IMR-90 (cell line): ENCODE measurements around the gene CAPNS2. TPM values are rescaled to one million over a fixed set of nuclear protein-coding genes. Genes with fewer than 3 reads are reported as not detected.

Source experiments
- ATAC-seq: fragments of 200-7000 bp; cut with Tn5 transposase; 2 replicates; pipeline ENCODE4 v1.9.1; 2020; ENCODE audit warnings: low read depth, mild to moderate bottlenecking, moderate library complexity
- BruUV-seq: library from RNA; stranded (reverse); fragments of 400-500 nt; replicated peaks from 2 replicates; lab custom pipeline; 2021; lab: Mats Ljungman, UMichigan
- CTCF ChIA-PET: fragments of 300-600 bp; formaldehyde crosslinking; extraction: SDS; loops from one replicate; lab custom pipeline; 2021; ENCODE audit warnings: antibody characterized with exemption; lab: Yijun Ruan, JAX
- POLR2A ChIA-PET: fragments of 300-600 bp; sonication (Branson Sonifier 250); formaldehyde crosslinking; loops from one replicate; lab custom pipeline; 2022; ENCODE audit warnings: antibody characterized with exemption; ENCODE audit not compliant: unreplicated experiment; lab: Charles Lee
- DNase-seq: peaks from one replicate; pipeline ENCODE4 v3.0.0; 2013
- H2AFZ ChIP-seq: replicated peaks from 2 replicates; pipeline ENCODE3; 2013; ENCODE audit warnings: low read length, mild to moderate bottlenecking; ENCODE audit not compliant: poor library complexity
- H2AK5ac ChIP-seq: 2 replicates; pipeline ENCODE4 v1.6.1; 2013; ENCODE audit warnings: low read depth, low read length, inconsistent platforms
- H2AK9ac ChIP-seq: replicated peaks from 2 replicates; pipeline ENCODE3; 2013; ENCODE audit warnings: mild to moderate bottlenecking, low read depth, low read length, moderate library complexity; ENCODE audit not compliant: poor library complexity
- H2BK120ac ChIP-seq: 2 replicates; pipeline ENCODE4 v1.6.1; 2013; ENCODE audit warnings: low read depth, low read length, inconsistent platforms
- H2BK15ac ChIP-seq: 3 replicates; pipeline ENCODE4 v1.6.1; 2013; ENCODE audit warnings: low read depth, low read length, inconsistent platforms
- H2BK20ac ChIP-seq: 2 replicates; pipeline ENCODE4 v1.6.1; 2013; ENCODE audit warnings: low read depth, mild to moderate bottlenecking, inconsistent platforms, low read length, moderate library complexity
- H2BK5ac ChIP-seq: 2 replicates; pipeline ENCODE4 v1.6.1; 2013; ENCODE audit warnings: mild to moderate bottlenecking, low read depth, low read length, inconsistent platforms; ENCODE audit not compliant: poor library complexity, severe bottlenecking
- H3K14ac ChIP-seq: replicated peaks from 2 replicates; pipeline ENCODE4 v1.6.1; 2013; ENCODE audit warnings: low read depth, low read length, inconsistent platforms
- H3K18ac ChIP-seq: 2 replicates; pipeline ENCODE4 v1.6.1; 2013; ENCODE audit warnings: low read depth, low read length, control low read depth
- H3K23ac ChIP-seq: 2 replicates; pipeline ENCODE4 v1.6.1; 2013; ENCODE audit warnings: low read depth, low read length, inconsistent platforms
- H3K27ac ChIP-seq: 2 replicates; pipeline ENCODE4 v1.5.1; 2013; ENCODE audit warnings: mild to moderate bottlenecking, control low read depth, low read length; ENCODE audit not compliant: insufficient read depth
- H3K27me3 ChIP-seq: 2 replicates; pipeline ENCODE4 v1.6.1; 2013; ENCODE audit warnings: low read length; ENCODE audit not compliant: control insufficient read depth, insufficient read depth
- H3K36me3 ChIP-seq: 2 replicates; pipeline ENCODE4 v1.6.1; 2013; ENCODE audit warnings: low read length, mixed read lengths; ENCODE audit not compliant: control insufficient read depth, insufficient read depth
- H3K4ac ChIP-seq: 2 replicates; pipeline ENCODE4 v1.6.1; 2013; ENCODE audit warnings: low read depth, low read length, inconsistent platforms
- H3K4me1 ChIP-seq: 2 replicates; pipeline ENCODE4 v1.6.1; 2013; ENCODE audit warnings: low read length, mixed read lengths; ENCODE audit not compliant: control insufficient read depth, insufficient read depth
- H3K4me2 ChIP-seq: 2 replicates; pipeline ENCODE4 v1.6.1; 2013; ENCODE audit warnings: low read depth, mild to moderate bottlenecking, control low read depth, low read length, moderate library complexity
- H3K4me3 ChIP-seq: 2 replicates; pipeline ENCODE4 v1.5.1; 2013; ENCODE audit warnings: low read depth, mild to moderate bottlenecking, control low read depth, low read length, moderate library complexity; ENCODE audit not compliant: insufficient read depth
- H3K56ac ChIP-seq: 2 replicates; pipeline ENCODE4 v1.6.1; 2013; ENCODE audit warnings: low read length, inconsistent platforms; ENCODE audit not compliant: insufficient read depth; ENCODE audit errors: extremely low read depth
- H3K79me1 ChIP-seq, 2 experiments: 2 replicates each; pipeline ENCODE4 v1.6.1; 2013; ENCODE audit warnings: low read length in 2 of 2, inconsistent platforms in 1 of 2, low read depth in 1 of 2
- H3K9ac ChIP-seq: 2 replicates; pipeline ENCODE4 v1.6.1; 2013; ENCODE audit warnings: low read depth, low read length, control low read depth
- H3K9me1 ChIP-seq: 2 replicates; pipeline ENCODE4 v1.6.1; 2013; ENCODE audit warnings: low read length, inconsistent platforms; ENCODE audit not compliant: insufficient read depth
- H3K9me3 ChIP-seq: 2 replicates; pipeline ENCODE4 v1.6.1; 2013; ENCODE audit warnings: low read length; ENCODE audit not compliant: control insufficient read depth, insufficient read depth
- H4K20me1 ChIP-seq: 2 replicates; pipeline ENCODE4 v1.6.1; 2013; ENCODE audit warnings: low read length, inconsistent platforms; ENCODE audit not compliant: insufficient read depth
- H4K5ac ChIP-seq: 2 replicates; pipeline ENCODE4 v1.6.1; 2013; ENCODE audit warnings: mild to moderate bottlenecking, low read depth, low read length, control low read depth
- H4K8ac ChIP-seq, 2 experiments: 2 replicates each; pipeline ENCODE4 v1.6.1; 2013; ENCODE audit warnings: low read depth in 2 of 2, low read length in 2 of 2, control low read depth in 1 of 2, inconsistent platforms in 1 of 2
- H4K91ac ChIP-seq: 2 replicates; pipeline ENCODE4 v1.6.1; 2013; ENCODE audit warnings: low read depth, low read length, inconsistent platforms; ENCODE audit not compliant: insufficient read depth
- CHD1 ChIP-seq: IDR thresholded peaks from 2 replicates; pipeline ENCODE4 v1.6.1; 2012; ENCODE audit warnings: low read depth, low read length, improper control_type of control experiment
- POLR2A ChIP-seq: IDR thresholded peaks from 2 replicates; pipeline ENCODE4 v1.6.1; 2012; ENCODE audit warnings: mild to moderate bottlenecking, low read depth, low read length
- SMC3 ChIP-seq: fragments of 150-350 bp; IDR thresholded peaks from 2 replicates; pipeline ENCODE4 v1.6.1; 2016; ENCODE audit warnings: low read depth, mild to moderate bottlenecking, antibody characterized with exemption, low read length, moderate library complexity
- WGBS, 2 experiments: methylation state at CpG; one replicate each; pipeline versions ENCODE4 v1.1.5 to v1.1.7; 2013; ENCODE audit warnings: missing lambda C conversion rate in 2 of 2; ENCODE audit not compliant: insufficient read length in 1 of 2; ENCODE audit errors: extremely low coverage in 2 of 2; 5-methylcytosine and 5-hydroxymethylcytosine counted together
- dilution Hi-C: fragments of 300-500 bp; cut with HindIII; formaldehyde crosslinking; loops from one replicate; pipeline ENCODE4 v1.14.3; 2018; ENCODE audit warnings: low sequenced_read_pairs; ENCODE audit not compliant: unreplicated experiment
- in situ Hi-C: fragments of 300-500 bp; cut with MboI; formaldehyde crosslinking; loops from 3 replicates; pipeline ENCODE4 v1.14.3; 2019; ENCODE audit warnings: low sequenced_read_pairs, inconsistent platforms, mixed read lengths
- intact Hi-C: fragments of 100-400 bp; cut with micrococcal nuclease; formaldehyde crosslinking; loops from 2 replicates; pipeline ENCODE4 v1.10.0; 2022
- polyA plus RNA-seq, 3 experiments: library from polyadenylated mRNA; depleted of rRNA; stranded (reverse); fragments of >200 nt; gene quantifications; 2 replicates each; pipeline ENCODE4 v1.2.3, GENCODE V29; 2012; ENCODE audit warnings: low replicate concordance in 1 of 3
- total RNA-seq: library from RNA; depleted of rRNA; stranded (reverse); fragments of >200 nt; gene quantifications from 2 replicates; pipeline ENCODE4 v1.2.3, GENCODE V29; 2012

CAPNS2 gene
- total and polyA plus RNA-seq, 2 of the 4 experiments (the other 2 are of a cell fraction), result 0.09 to 0.72 TPM

DNA sequence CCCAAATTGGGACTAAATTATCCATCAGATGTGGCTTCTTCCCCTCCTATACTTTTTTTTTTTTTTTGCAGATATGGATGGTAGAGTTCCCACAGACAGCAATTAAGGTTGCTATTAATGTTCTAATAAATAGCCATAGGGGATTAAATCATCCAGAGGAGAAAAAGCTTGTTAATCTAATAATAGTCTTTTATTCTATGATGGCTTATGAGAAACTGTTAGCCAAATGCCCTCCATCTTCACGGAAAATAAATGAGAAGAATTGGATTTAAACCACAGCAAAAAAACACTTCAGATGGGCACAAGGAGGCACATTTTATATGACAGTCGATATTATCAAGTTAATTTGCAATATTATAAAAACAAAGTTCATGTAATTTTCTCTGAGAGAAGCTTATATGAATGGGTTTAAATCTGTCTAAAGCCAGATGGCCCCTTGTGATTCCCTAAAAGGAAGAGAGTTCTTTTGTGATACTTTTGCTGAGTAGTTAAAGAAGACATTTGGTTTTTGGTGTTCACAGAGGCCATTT, 5.1 kb upstream of the CAPNS2 start:
- WGBS, 2 experiments, result no CpG with 5 or more reads among the region's 2 CpGs
- Histone ChIP-seq H2BK5ac (no peak overlapping the region), H4K91ac (no peak overlapping the region), H3K9ac (no peak overlapping the region), H2BK120ac (no peak overlapping the region), H3K27me3 (no peaks in the 10 kb centered on the region), H4K5ac (no peak overlapping the region), H2AK9ac (no peak overlapping the region), H3K4ac (no peak overlapping the region), H2AK5ac (no peak overlapping the region), H3K18ac (no peak overlapping the region), H2AFZ (no peak overlapping the region), H3K23ac (no peak overlapping the region), H3K14ac (no peak overlapping the region), H3K4me1 (peaks cover 1% of the 10 kb centered on the region), H3K36me3 (no peaks in the 10 kb centered on the region), H3K4me2 (no peak overlapping the region), H3K9me1 (no peaks in the 10 kb centered on the region), H2BK20ac (no peak overlapping the region), H2BK15ac (no peak overlapping the region), H4K20me1 (peaks cover 5% of the 10 kb centered on the region; the same call in 1 of the 2 replicates), H3K27ac (no peak overlapping the region), H3K4me3 (no peak overlapping the region), H3K56ac (no peak overlapping the region), H3K9me3 (no peaks in the 10 kb centered on the region), H3K79me1 (no peaks in the 10 kb centered on the region), H4K8ac (no peak overlapping the region)
- no peak for ATAC-seq
- in situ Hi-C loops (no loop called here), dilution Hi-C loops (no loop called here), intact Hi-C loops (no loop called here)
- CTCF ChIA-PET, result no interaction called here
- BruUV-seq, result no TSS peak
- POLR2A ChIA-PET, result no interaction called here
- TF ChIP-seq SMC3 (no peak), POLR2A (no peak), CHD1 (no peak)
- DNase-seq, result no peak
